GM21723 (cell line): Measurements from ENCODE around the gene C2CD3.
"Not testable (repeated sequence)": the region's sequence is repeated elsewhere in the genome, so short reads cannot be mapped to it uniquely, and the experiment has no call there.

Experiments used
- ATAC-seq: cut with Tn5 transposase; IDR thresholded peaks from one replicate; pipeline ENCODE4 v1.9.1; 2021; ENCODE audit warnings: mild to moderate bottlenecking, moderate library complexity; ENCODE audit not compliant: unreplicated experiment

The C2CD3 gene

DNA sequence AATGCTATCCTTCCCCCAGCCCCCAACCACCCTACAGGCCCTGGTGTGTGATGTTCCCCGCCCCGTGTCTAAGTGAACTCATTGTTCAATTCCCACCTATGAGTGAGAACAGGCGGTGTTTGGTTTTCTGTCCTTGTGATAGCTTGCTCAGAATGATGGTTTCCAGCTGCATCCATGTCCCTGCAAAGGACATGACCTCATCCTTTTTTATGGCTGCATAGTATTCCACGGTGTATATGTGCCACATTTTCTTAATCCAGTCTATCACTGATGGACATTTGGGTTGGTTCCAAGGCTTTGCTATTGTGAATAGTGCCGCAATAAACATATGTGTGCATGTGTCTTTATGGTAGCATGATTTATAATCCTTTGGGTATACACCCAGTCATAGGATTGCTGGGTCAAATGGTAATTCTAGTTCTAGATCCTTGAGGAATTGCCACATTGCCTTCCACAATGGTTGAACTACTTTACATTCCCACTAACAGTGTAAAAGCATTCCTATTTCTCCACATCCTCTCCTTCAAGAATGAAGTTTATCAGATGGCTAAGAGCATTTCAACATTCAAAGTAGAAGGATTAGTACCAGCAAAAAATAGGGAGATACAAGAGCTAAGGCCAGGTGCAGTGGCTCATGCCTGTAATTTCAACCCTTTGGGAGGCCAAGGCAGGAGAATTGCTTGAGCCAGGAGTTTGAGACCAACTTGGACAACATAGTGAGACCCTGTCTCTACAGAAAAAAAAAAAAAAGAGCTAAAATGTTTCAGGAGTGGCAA lies 50.4 kb downstream of the C2CD3 start:
- ATAC-seq: not testable (repeated sequence)

DNA sequence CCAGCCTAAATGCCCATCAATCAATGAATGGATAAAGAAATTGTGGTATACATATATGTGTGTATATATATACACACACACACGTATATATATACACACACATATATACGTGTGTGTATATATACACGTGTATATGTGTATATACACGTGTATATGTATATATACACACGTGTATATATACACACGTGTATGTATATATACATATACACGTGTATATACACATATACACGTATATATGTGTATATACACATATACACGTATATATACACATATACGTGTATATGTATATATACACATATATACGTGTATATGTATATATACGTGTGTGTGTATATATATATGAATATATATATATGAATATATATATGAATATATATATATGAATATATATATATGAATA lies 54.1 kb downstream of the C2CD3 start:
- no peak for ATAC-seq

GRCh38 chr11:74112877-74113276 lies 57.9 kb downstream of the C2CD3 start:
- ATAC-seq: no peak

DNA sequence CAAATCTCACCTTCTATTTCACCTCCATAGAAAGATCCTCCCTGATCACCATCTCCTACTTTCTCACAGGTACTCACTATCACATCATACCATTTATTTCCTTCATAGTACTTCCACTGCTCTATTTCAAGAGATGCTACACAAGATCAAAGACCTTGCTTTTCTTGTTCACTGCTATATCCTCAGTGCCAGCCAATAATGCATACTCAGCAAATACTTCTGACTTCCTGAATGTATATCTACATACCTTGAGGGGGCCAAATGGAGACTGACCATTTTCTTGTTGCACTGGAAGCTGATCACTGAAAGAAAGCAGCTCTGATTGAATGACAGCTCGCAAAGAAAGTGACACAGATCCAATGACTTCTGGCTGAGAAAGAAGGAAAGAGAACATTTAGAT lies 64.7 kb downstream of the C2CD3 start:
- no peak for ATAC-seq

- no peak for ATAC-seq
Measured at GRCh38 chr11:74102321-74102720, 68.5 kb downstream of the C2CD3 start.

GRCh38 chr11:74100735-74101134 lies 70.1 kb downstream of the C2CD3 start:
- no peak for ATAC-seq

DNA sequence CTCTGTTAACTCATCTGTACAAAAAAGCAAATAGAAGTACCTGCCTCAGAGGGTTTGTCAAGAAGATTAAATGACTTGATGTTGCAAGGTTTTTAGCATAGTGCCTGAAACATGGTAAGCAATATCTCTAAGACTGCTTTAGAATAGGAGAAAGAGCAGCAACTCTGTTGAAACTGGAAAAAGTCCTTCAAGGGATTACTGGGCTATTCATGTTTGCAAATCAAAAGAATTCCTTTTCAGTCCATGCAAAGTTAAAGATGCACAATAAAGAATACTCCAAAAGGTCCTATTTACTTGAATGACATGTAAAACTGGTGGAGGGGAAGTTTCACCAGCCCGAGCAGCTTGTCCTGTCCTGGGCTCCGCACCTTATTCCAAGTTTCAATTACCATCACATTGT lies 70.6 kb downstream of the C2CD3 start:
- ATAC-seq: no peak

- no peak for ATAC-seq
Measured at GRCh38 chr11:74097686-74098237, 73.0 kb downstream of the C2CD3 start.

DNA sequence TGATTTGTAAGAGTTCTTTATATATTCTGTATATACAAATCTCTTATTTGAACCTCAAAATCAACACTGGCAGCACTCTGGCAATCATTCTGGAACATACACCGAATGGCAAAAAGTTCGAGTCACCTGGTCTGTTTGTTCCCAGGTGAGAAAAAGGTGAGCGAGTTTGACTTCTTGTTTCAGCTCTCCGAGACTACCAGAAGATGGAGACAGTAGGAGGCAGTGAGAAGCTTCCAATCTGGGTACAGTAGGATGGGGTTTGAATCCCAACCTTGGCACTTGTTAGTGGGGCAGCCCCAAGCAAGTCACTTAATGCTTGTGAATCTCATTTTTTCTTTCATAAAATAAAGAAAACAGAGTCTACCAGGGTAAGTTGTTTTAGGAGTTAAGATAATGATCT lies 76.4 kb downstream of the C2CD3 start:
- ATAC-seq: no peak

- no peak for ATAC-seq
Measured at GRCh38 chr11:74092425-74092824, 78.4 kb downstream of the C2CD3 start.

- ATAC-seq: no peak
Measured at GRCh38 chr11:74091549-74091948, 79.3 kb downstream of the C2CD3 start.

DNA sequence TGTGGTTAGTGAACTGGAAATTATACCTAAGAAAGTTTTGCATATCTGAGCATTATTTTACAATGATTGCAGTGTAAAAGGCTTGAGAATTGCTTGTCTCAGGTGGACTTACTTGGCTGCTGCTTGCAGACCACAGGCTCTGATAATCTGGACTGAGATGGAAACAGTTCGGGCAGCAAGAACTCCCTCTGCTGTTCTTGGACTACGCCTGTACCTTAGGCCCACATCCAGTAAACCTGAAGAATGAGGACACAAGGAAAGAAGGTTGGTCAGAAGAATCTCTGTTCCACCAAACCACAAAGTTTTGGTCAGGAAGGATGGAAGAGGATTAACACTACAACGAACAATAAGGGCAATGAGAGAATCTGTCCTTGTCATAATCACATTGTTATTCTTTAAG lies 80.1 kb downstream of the C2CD3 start:
- no peak for ATAC-seq

GRCh38 chr11:74086242-74086884 lies 84.4 kb downstream of the C2CD3 start:
- no peak for ATAC-seq

- no peak for ATAC-seq
Measured at GRCh38 chr11:74085542-74085892, 85.3 kb downstream of the C2CD3 start.

GRCh38 chr11:74084796-74085541 lies 85.8 kb downstream of the C2CD3 start:
- ATAC-seq: no peak

DNA sequence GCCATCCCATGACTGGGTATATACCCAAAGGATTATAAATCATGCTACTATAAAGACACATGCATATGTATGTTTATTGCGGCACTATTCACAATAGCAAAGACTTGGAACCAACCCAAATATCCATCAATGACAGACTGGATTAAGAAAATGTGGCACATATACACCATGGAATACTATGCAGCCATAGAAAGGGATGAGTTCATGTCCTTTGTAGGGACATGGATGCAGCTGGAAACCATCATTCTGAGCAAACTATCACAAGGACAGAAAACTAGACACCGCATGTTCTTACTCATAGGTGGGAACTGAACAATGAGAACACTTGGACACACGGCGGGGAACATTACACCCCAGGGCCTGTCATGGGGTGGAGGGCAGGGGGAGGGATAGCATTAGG lies 86.9 kb downstream of the C2CD3 start:
- not testable (repeated sequence) for ATAC-seq

GRCh38 chr11:74081428-74081827 lies 89.4 kb downstream of the C2CD3 start:
- ATAC-seq: no peak

DNA sequence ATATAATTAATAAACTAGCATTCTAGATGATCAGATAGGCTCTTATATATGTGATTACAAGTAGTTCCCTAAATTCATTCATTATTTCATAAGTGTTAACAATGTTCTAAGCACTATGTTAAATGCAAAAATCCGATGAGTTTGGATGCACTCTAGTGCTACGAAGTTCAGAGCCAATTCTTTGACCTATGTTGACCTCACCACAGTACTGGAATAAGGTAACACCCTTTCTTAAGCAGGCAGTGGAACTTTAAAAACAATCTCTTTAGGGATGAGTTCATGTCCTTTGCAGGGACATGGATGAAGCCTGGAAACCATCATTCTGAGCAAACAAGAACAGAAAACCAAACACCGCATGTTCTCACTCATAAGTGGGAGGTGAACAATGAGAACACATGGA lies 93.6 kb downstream of the C2CD3 start:
- ATAC-seq: no peak

- ATAC-seq: no peak
Measured at GRCh38 chr11:74072721-74073120, 98.1 kb downstream of the C2CD3 start.

DNA sequence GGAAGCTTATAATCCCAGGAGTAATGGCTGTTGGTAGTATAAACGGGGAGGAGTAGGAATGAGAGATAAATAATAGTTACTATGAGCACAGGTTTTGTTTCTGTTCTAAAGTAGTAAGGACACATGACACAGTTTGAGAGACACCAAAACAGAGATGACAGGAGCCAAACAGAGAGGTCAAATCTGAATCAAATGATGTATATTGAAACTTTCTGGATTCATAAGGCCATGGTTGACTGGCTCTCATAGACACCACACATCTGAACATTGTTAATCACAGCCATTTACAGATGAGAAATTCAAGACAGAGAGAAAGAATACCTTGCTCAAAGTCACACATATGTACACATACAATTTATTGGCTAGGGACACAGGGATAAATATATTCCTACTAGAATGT lies 98.5 kb downstream of the C2CD3 start:
- ATAC-seq: no peak

DNA sequence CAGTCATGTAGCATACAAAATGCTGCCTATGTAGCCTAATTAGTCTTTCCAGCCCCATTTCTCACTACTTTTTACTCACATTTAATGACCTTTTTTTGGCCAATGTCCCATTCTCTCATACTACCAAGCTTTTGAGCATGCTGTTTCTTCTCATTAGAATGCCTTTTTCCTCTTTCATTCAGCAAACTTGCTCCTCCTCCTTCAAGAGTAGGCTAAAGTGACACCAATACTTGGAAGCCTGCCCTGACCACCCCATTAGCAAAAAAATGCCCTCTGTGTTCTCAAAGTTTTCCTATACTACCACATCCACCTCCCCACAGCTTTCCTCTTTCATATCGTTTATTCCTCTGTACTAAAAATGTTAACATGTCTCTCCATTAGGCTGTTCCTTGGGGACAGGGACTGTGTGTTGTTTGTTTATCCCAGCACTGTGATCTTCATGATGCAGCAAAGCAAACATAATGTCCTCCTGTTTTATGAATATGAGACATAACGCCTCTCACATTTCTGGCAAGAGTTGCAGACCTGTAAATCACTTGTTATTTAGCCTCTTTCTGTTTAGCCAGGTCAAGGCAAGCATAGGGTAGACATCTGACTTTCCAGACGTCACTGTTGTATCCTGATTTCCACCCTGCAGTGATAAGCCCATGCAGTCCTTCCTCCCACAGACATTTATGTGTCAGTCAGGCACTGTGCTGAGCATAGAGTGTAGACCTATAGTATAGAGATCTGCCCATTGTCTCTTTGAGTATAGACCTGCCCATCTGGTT lies 99.9 kb downstream of the C2CD3 start:
- ATAC-seq: no peak
